A549 (cell line): ENCODE data around the gene FUS.

Experiments used
- CBX2 ChIP-seq: fragments of 200-600 bp; sonication (generic); IDR thresholded peaks from 2 replicates; pipeline ENCODE4 v1.6.1; 2016; ENCODE audit warnings: low read depth, mild to moderate bottlenecking, borderline replicate concordance
- CTCF ChIP-seq: fragments of >200 bp; sonication (Bioruptor Twin); formaldehyde crosslinking; IDR thresholded peaks from 3 replicates; pipeline ENCODE4 v1.5.1; 2016
- EP300 ChIP-seq, 2 experiments: fragments of >200 bp; sonication (Bioruptor Twin); formaldehyde crosslinking; IDR thresholded peaks; 2 replicates in 1 of 2; 3 replicates in 1 of 2; pipeline ENCODE4 v1.6.1; 2016 to 2017
- ESRRA ChIP-seq: fragments of 150-350 bp; IDR thresholded peaks from 2 replicates; pipeline ENCODE4 v1.6.1; 2014; ENCODE audit warnings: mild to moderate bottlenecking, low read length, borderline replicate concordance
- FOSB ChIP-seq: fragments of 250-450 bp; sonication (Bioruptor Pico); IDR thresholded peaks from 2 replicates; pipeline ENCODE4 v1.5.0; 2020; ENCODE audit warnings: mild to moderate bottlenecking, moderate library complexity
- NFE2L2 ChIP-seq: fragments of 150-350 bp; conservative IDR thresholded peaks from 2 replicates; pipeline ENCODE4 v1.6.1; 2014; ENCODE audit warnings: low read length
- RFX5 ChIP-seq: fragments of 450-650 bp; IDR thresholded peaks from 2 replicates; pipeline ENCODE4 v1.7.1; 2014; ENCODE audit warnings: antibody characterized with exemption, mild to moderate bottlenecking, moderate library complexity
- TF ChIP-seq, protein P1 (sequence below): fragments of 250-450 bp; sonication (Bioruptor Pico); IDR thresholded peaks from 2 replicates; pipeline ENCODE4 v1.5.0; 2020; ENCODE audit warnings: low read depth, mild to moderate bottlenecking, moderate library complexity
- TF ChIP-seq, protein P2 (sequence below): fragments of 200-600 bp; sonication (generic); IDR thresholded peaks from 2 replicates; pipeline ENCODE4 v1.6.1; 2016; ENCODE audit warnings: antibody characterized with exemption, mild to moderate bottlenecking, moderate library complexity

- TF ChIP-seq FOSB (CRISPR knock-in tag) = peak; percentile 43; the same call in 1 of the 2 replicates
- no peak for TF ChIP-seq CTCF
- no peak for TF ChIP-seq RFX5
- TF ChIP-seq, protein P1, sequence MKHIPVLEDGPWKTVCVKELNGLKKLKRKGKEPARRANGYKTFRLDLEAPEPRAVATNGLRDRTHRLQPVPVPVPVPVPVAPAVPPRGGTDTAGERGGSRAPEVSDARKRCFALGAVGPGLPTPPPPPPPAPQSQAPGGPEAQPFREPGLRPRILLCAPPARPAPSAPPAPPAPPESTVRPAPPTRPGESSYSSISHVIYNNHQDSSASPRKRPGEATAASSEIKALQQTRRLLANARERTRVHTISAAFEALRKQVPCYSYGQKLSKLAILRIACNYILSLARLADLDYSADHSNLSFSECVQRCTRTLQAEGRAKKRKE (CRISPR knock-in tag) = no peak
- TF ChIP-seq EP300 (IDR thresholded peaks at IDR 0.05) = no peak
- TF ChIP-seq, protein P2, sequence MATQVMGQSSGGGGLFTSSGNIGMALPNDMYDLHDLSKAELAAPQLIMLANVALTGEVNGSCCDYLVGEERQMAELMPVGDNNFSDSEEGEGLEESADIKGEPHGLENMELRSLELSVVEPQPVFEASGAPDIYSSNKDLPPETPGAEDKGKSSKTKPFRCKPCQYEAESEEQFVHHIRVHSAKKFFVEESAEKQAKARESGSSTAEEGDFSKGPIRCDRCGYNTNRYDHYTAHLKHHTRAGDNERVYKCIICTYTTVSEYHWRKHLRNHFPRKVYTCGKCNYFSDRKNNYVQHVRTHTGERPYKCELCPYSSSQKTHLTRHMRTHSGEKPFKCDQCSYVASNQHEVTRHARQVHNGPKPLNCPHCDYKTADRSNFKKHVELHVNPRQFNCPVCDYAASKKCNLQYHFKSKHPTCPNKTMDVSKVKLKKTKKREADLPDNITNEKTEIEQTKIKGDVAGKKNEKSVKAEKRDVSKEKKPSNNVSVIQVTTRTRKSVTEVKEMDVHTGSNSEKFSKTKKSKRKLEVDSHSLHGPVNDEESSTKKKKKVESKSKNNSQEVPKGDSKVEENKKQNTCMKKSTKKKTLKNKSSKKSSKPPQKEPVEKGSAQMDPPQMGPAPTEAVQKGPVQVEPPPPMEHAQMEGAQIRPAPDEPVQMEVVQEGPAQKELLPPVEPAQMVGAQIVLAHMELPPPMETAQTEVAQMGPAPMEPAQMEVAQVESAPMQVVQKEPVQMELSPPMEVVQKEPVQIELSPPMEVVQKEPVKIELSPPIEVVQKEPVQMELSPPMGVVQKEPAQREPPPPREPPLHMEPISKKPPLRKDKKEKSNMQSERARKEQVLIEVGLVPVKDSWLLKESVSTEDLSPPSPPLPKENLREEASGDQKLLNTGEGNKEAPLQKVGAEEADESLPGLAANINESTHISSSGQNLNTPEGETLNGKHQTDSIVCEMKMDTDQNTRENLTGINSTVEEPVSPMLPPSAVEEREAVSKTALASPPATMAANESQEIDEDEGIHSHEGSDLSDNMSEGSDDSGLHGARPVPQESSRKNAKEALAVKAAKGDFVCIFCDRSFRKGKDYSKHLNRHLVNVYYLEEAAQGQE = peak; percentile 22; the same call in 1 of the 2 replicates
- no peak for TF ChIP-seq NFE2L2
- no peak for TF ChIP-seq ESRRA
- TF ChIP-seq CBX2 = no peak
Measured at GRCh38 chr16:31188450-31189411, 8.8 kb downstream of the FUS start.
